GM12878 (cell line): Measurements from ENCODE around the gene JAG2.

Experiments used
- CTCF ChIP-seq, 3 experiments: IDR thresholded peaks in 2 of 3; conservative IDR thresholded peaks in 1 of 3; 2 replicates each; pipeline ENCODE4 v1.5.1; 2011; ENCODE audit warnings: low read depth in 3 of 3, low read length in 3 of 3, mild to moderate bottlenecking in 3 of 3, control low read depth in 2 of 3, moderate library complexity in 2 of 3, inconsistent platforms in 1 of 3, mixed read lengths in 1 of 3; ENCODE audit not compliant: control insufficient read depth in 2 of 3, insufficient read depth in 1 of 3; ENCODE audit errors: extremely low read depth in 1 of 3
- EP300 ChIP-seq, 2 experiments: fragments of 150-350 bp in 1 of 2; IDR thresholded peaks; 2 replicates each; pipeline ENCODE4 v1.6.1; 2011 to 2012; ENCODE audit warnings: low read depth in 2 of 2, low read length in 2 of 2, borderline replicate concordance in 1 of 2, improper control_type of control experiment in 1 of 2, inconsistent platforms in 1 of 2; ENCODE audit not compliant: control insufficient read depth in 1 of 2
- ETV6 ChIP-seq, 2 experiments: fragments of 450-650 bp in 1 of 2; IDR thresholded peaks in 1 of 2; conservative IDR thresholded peaks in 1 of 2; 2 replicates each; pipeline ENCODE4 v1.6.1; 2014; ENCODE audit warnings: antibody characterized with exemption in 1 of 2, borderline replicate concordance in 1 of 2, low read depth in 1 of 2, mild to moderate bottlenecking in 1 of 2, moderate library complexity in 1 of 2
- EZH2 ChIP-seq: IDR thresholded peaks from 2 replicates; pipeline ENCODE4 v1.6.1; 2012; ENCODE audit warnings: low read depth, mild to moderate bottlenecking, control low read depth, inconsistent platforms, low read length, borderline replicate concordance; ENCODE audit not compliant: control insufficient read depth
- GABPA ChIP-seq: IDR thresholded peaks from 2 replicates; pipeline ENCODE4 v1.6.1; 2014; ENCODE audit warnings: antibody characterized with exemption, low read depth, mild to moderate bottlenecking, inconsistent platforms
- MEF2A ChIP-seq: IDR thresholded peaks from 2 replicates; pipeline ENCODE4 v1.6.1; 2011; ENCODE audit warnings: low read depth, mild to moderate bottlenecking, low read length, moderate library complexity; ENCODE audit not compliant: insufficient read depth
- NKRF ChIP-seq: fragments of 450-650 bp; conservative IDR thresholded peaks from 2 replicates; pipeline ENCODE4 v1.6.1; 2017; ENCODE audit warnings: mild to moderate bottlenecking, moderate library complexity
- POLR2A ChIP-seq: IDR thresholded peaks from 2 replicates; pipeline ENCODE4 v1.6.1; 2011; ENCODE audit warnings: low read depth, mild to moderate bottlenecking, low read length
- RUNX3 ChIP-seq: IDR thresholded peaks from 2 replicates; pipeline ENCODE4 v1.6.1; 2012; ENCODE audit warnings: low read length, inconsistent platforms
- SMARCA5 ChIP-seq: fragments of 450-650 bp; IDR thresholded peaks from 2 replicates; pipeline ENCODE4 v1.6.1; 2017; ENCODE audit warnings: mild to moderate bottlenecking
- SMC3 ChIP-seq: IDR thresholded peaks from 2 replicates; pipeline ENCODE4 v1.6.1; 2011; ENCODE audit warnings: low read length, improper control_type of control experiment, borderline replicate concordance
- SREBF2 ChIP-seq: IDR thresholded peaks from 2 replicates; pipeline ENCODE4 v1.6.1; 2012; ENCODE audit warnings: mild to moderate bottlenecking, low read length
- TAF1 ChIP-seq: IDR thresholded peaks from 2 replicates; pipeline ENCODE4 v1.6.1; 2011; ENCODE audit warnings: mild to moderate bottlenecking, low read depth, low read length, borderline replicate concordance
- ZNF274 ChIP-seq: IDR thresholded peaks from one replicate; pipeline ENCODE4 v1.8.0; 2011; ENCODE audit not compliant: insufficient read length, insufficient read depth

- no peak for TF ChIP-seq POLR2A
- TF ChIP-seq CTCF (IDR thresholded peaks at IDR 0.05 in 2 of 3, conservative IDR thresholded peaks at IDR 0.05 in 1 of 3; ENCODE audit: control insufficient read depth in 2 of 3, extremely low read depth in 1 of 3, insufficient read depth in 1 of 3, low read depth in 3 of 3, low read length in 3 of 3), result no peak
- TF ChIP-seq EZH2, result no peak
- TF ChIP-seq SMARCA5, result no peak
- no peak for TF ChIP-seq SMC3
- TF ChIP-seq GABPA, result no peak
- TF ChIP-seq TAF1, result no peak
- TF ChIP-seq RUNX3, result no peak
- no peak for TF ChIP-seq ZNF274
- TF ChIP-seq NKRF, result no peak
- TF ChIP-seq ETV6 (conservative IDR thresholded peaks at IDR 0.05 in 1 of 2, IDR thresholded peaks at IDR 0.05 in 1 of 2; ENCODE audit: borderline replicate concordance in 1 of 2, low read depth in 1 of 2), result no peak
- TF ChIP-seq EP300 (IDR thresholded peaks at IDR 0.05; ENCODE audit: borderline replicate concordance in 1 of 2, control insufficient read depth in 1 of 2, low read depth in 2 of 2, low read length in 2 of 2), result no peak
- no peak for TF ChIP-seq MEF2A
- TF ChIP-seq SREBF2, result no peak
Observed at GRCh38 chr14:105157872-105158271, 10.7 kb downstream of the JAG2 start.
